ENCODE measurements around the gene RALGPS1.

DNA sequence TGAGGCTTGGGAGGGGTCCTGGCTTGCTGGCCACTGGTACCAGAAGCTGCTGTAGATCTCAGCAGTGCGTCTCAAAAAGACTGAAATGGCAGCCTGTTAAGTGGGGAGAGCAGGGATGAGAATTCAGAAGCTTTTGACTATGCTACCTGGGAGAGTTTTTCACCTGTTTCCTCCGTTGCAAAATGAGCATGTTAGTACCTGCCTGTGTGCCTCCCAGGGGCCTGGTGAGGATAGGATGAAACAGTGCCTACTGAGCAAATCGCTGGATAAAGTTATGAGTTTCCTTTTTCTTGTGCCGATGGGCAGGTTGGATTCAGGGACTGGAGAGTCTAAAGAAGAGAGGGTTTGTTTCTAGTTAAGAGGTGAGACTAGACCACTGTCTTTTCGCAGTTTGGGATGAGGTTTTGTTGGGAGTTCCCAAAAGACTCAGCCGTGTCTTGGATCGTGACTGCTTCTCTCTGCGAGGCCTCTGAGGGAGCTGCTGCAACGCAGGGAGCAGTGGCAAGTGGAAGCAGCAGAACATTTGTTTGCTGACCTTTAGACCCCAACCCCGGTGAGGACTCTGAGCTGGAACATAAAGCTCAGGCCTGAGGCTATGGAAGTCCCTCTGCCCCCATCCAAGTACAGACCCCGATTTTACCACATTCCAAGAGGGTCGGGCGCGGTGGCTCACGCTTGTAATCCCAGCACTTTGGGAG, 1.4 kb downstream of the RALGPS1 start:
- no peak for TF ChIP-seq POLR2A (IDR thresholded peaks at IDR 0.05)
- TF ChIP-seq, protein P1, sequence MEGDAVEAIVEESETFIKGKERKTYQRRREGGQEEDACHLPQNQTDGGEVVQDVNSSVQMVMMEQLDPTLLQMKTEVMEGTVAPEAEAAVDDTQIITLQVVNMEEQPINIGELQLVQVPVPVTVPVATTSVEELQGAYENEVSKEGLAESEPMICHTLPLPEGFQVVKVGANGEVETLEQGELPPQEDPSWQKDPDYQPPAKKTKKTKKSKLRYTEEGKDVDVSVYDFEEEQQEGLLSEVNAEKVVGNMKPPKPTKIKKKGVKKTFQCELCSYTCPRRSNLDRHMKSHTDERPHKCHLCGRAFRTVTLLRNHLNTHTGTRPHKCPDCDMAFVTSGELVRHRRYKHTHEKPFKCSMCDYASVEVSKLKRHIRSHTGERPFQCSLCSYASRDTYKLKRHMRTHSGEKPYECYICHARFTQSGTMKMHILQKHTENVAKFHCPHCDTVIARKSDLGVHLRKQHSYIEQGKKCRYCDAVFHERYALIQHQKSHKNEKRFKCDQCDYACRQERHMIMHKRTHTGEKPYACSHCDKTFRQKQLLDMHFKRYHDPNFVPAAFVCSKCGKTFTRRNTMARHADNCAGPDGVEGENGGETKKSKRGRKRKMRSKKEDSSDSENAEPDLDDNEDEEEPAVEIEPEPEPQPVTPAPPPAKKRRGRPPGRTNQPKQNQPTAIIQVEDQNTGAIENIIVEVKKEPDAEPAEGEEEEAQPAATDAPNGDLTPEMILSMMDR (IDR thresholded peaks at IDR 0.05) = no peak
